ENCODE data around the gene VWA1.
"Not testable (repeated sequence)": the region's sequence is repeated elsewhere in the genome, so short reads cannot be mapped to it uniquely, and the experiment has no call there.

VWA1 gene

GRCh38 chr1:1427106-1427819, 8.2 kb upstream of the VWA1 start:
- DNase-seq (ENCODE audit: insufficient read length, low spot score) (peak; percentile 41), FAIRE-seq (no peak)
- TF ChIP-seq CTCF (IDR thresholded peaks at IDR 0.05; ENCODE audit: insufficient read depth, missing control alignments) = no peak

GRCh38 chr1:1427820-1428148, 7.7 kb upstream of the VWA1 start:
- peak; percentile 10 for DNase-seq (ENCODE audit: insufficient read length, low spot score)
- TF ChIP-seq CTCF (IDR thresholded peaks at IDR 0.05; ENCODE audit: insufficient read depth, missing control alignments) = no peak
- FAIRE-seq = no peak

- FAIRE-seq = no peak
- no peak for TF ChIP-seq CTCF (IDR thresholded peaks at IDR 0.05; ENCODE audit: insufficient read depth, missing control alignments)
- DNase-seq (ENCODE audit: insufficient read length, low spot score) = peak; percentile 2
These were observed 7.3 kb upstream of the VWA1 start for GRCh38 chr1:1428174-1428573.

GRCh38 chr1:1428967-1429366, 6.5 kb upstream of the VWA1 start:
- FAIRE-seq; DNase-seq (ENCODE audit: insufficient read length, low spot score): not testable (repeated sequence)

- FAIRE-seq = no peak
These were observed 5.8 kb upstream of the VWA1 start for GRCh38 chr1:1429671-1430073.

GRCh38 chr1:1430114-1430982, 5.1 kb upstream of the VWA1 start:
- no peak for TF ChIP-seq CTCF (IDR thresholded peaks at IDR 0.05; ENCODE audit: insufficient read depth, missing control alignments)
- DNase-seq (ENCODE audit: insufficient read length, low spot score) (peak; percentile 76), FAIRE-seq (no peak)

More at GRCh38 chr1:1429671-1430073, 5.8 kb upstream of the VWA1 start:
- no peak for DNase-seq (ENCODE audit: insufficient read length, low spot score)
- no peak for TF ChIP-seq CTCF (IDR thresholded peaks at IDR 0.05; ENCODE audit: insufficient read depth, missing control alignments)

GRCh38 chr1:1430992-1431844, 4.3 kb upstream of the VWA1 start:
- peak; percentile 7 for DNase-seq (ENCODE audit: insufficient read length, low spot score)
- TF ChIP-seq CTCF (IDR thresholded peaks at IDR 0.05; ENCODE audit: insufficient read depth, missing control alignments) = no peak
- no peak for FAIRE-seq

Data from D721Med (cell line).